HepG2 (cell line): Measurements from ENCODE around the gene MYO1C.

Experiments
- CENPX ChIP-seq: sonication (generic); formaldehyde crosslinking; IDR thresholded peaks from 2 replicates; pipeline ENCODE4 v1.9.0; 2021; ENCODE audit warnings: mild to moderate bottlenecking, missing genetic modification reagents, moderate library complexity
- CTCF ChIP-seq: sonication (generic); formaldehyde crosslinking; IDR thresholded peaks from 2 replicates; pipeline ENCODE4 v1.5.0; 2020; ENCODE audit warnings: mild to moderate bottlenecking, missing genetic modification reagents, moderate library complexity
- ELF4 ChIP-seq: sonication (generic); formaldehyde crosslinking; IDR thresholded peaks from 2 replicates; pipeline ENCODE4 v1.5.0; 2020; ENCODE audit warnings: missing genetic modification reagents, mild to moderate bottlenecking, moderate library complexity, borderline replicate concordance
- ETV6 ChIP-seq: sonication (generic); formaldehyde crosslinking; conservative IDR thresholded peaks from 2 replicates; pipeline ENCODE4 v1.4.0; 2020; ENCODE audit warnings: missing genetic modification reagents
- JUN ChIP-seq: sonication (generic); formaldehyde crosslinking; IDR thresholded peaks from 2 replicates; pipeline ENCODE4 v1.4.0; 2020; ENCODE audit warnings: mild to moderate bottlenecking, missing genetic modification reagents
- MXI1 ChIP-seq: IDR thresholded peaks from 3 replicates; pipeline ENCODE4 v1.6.1; 2012; ENCODE audit warnings: low read depth, low read length, inconsistent platforms, borderline replicate concordance
- NFE2 ChIP-seq: sonication (generic); formaldehyde crosslinking; IDR thresholded peaks from 2 replicates; pipeline ENCODE4 v1.4.0; 2020; ENCODE audit warnings: missing genetic modification reagents
- NR1H2 ChIP-seq: sonication (generic); formaldehyde crosslinking; IDR thresholded peaks from 2 replicates; pipeline ENCODE4 v1.8.1; 2022; ENCODE audit warnings: low read depth, missing genetic modification reagents, borderline replicate concordance
- POLR2A ChIP-seq, 2 experiments: IDR thresholded peaks; 2 replicates each; pipeline ENCODE4 v1.6.1; 2011; ENCODE audit warnings: low read depth in 2 of 2, low read length in 2 of 2, mild to moderate bottlenecking in 1 of 2, moderate library complexity in 1 of 2; ENCODE audit not compliant: insufficient read depth in 1 of 2
- RFX5 ChIP-seq: IDR thresholded peaks from 2 replicates; pipeline ENCODE4 v1.6.1; 2011; ENCODE audit warnings: low read depth, low read length, improper control_type of control experiment
- USF2 ChIP-seq, 2 experiments: sonication (generic) in 1 of 2; formaldehyde crosslinking in 1 of 2; IDR thresholded peaks; 2 replicates each; pipeline versions ENCODE4 v1.5.1 to v1.6.1; 2011 to 2020; ENCODE audit warnings: borderline replicate concordance in 1 of 2, low read depth in 1 of 2, low read length in 1 of 2, mild to moderate bottlenecking in 1 of 2, missing genetic modification reagents in 1 of 2, moderate library complexity in 1 of 2
- ZBTB1 ChIP-seq: sonication (generic); formaldehyde crosslinking; IDR thresholded peaks from 2 replicates; pipeline ENCODE4 v1.4.0; 2020; ENCODE audit warnings: missing genetic modification reagents, borderline replicate concordance
- ZNF260 ChIP-seq: sonication (generic); formaldehyde crosslinking; IDR thresholded peaks from 2 replicates; pipeline ENCODE4 v1.4.0; 2020; ENCODE audit warnings: missing genetic modification reagents, low read depth, mild to moderate bottlenecking, borderline replicate concordance

- TF ChIP-seq ZNF260, result no peak
- no peak for TF ChIP-seq ETV6 (CRISPR knock-in tag)
- no peak for TF ChIP-seq NFE2 (CRISPR knock-in tag)
- TF ChIP-seq USF2 (IDR thresholded peaks at IDR 0.05; ENCODE audit: low read depth, low read length), result no peak
- no peak for TF ChIP-seq USF2 (CRISPR knock-in tag; IDR thresholded peaks at IDR 0.05; ENCODE audit: borderline replicate concordance)
- no peak for TF ChIP-seq CTCF (CRISPR knock-in tag)
- TF ChIP-seq NR1H2, result no peak
- no peak for TF ChIP-seq MXI1
- TF ChIP-seq JUN (CRISPR knock-in tag), result no peak
- no peak for TF ChIP-seq ZBTB1 (CRISPR knock-in tag)
- TF ChIP-seq RFX5, result no peak
- TF ChIP-seq ELF4 (CRISPR knock-in tag), result no peak
- no peak for TF ChIP-seq POLR2A (IDR thresholded peaks at IDR 0.05; ENCODE audit: insufficient read depth in 1 of 2, low read depth in 2 of 2, low read length in 2 of 2)
- TF ChIP-seq CENPX (CRISPR knock-in tag), result no peak
Measured at GRCh38 chr17:1522626-1523025, 30.1 kb upstream of the MYO1C start.
